ENCODE results near the gene OSBPL7.

Gene OSBPL7

DNA sequence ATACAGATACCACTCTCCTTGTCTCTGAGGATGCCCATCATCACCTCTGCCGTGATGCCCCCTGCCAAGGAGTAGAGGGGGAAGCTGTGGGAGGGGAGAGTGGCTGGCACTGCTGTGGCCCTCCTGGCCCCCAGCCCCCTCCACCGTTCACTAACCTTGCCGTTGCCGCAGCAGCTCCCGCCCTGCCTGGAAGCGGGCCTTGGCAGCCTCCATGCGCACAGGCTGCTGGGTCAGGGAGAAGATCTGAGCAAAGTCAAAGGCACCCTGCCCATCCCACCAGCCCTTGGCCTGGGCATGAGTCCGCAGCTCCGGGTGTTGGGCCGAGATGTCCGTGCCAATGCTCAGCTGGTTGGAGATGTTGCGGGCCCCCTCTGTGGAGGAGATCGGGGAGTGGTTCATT, 17.0 kb upstream of the OSBPL7 start:
- H3K9me3 ChIP-seq (ENCODE audit: insufficient read depth, low read depth, low read length), result no peaks in the 10 kb centered on the region
- H3K27ac ChIP-seq (ENCODE audit: low read depth, low read length), result no peak overlapping the region
- H3K18ac ChIP-seq (ENCODE audit: low read length), result no peak overlapping the region
- no peak overlapping the region for H2AK5ac ChIP-seq (ENCODE audit: low read length)
- no peak overlapping the region for H4K12ac ChIP-seq (ENCODE audit: low read depth, low read length)
- H3K4me1 ChIP-seq (ENCODE audit: control insufficient read depth in 1 of 2, insufficient read depth in 2 of 2, low read length in 2 of 2), result peaks cover 11 to 12% of the 10 kb centered on the region in 2 experiments
- H3K4me3 ChIP-seq (ENCODE audit: low read depth, low read length), result no peak overlapping the region
- H3K9ac ChIP-seq (ENCODE audit: low read length), result no peak overlapping the region
- no peak overlapping the region for H2BK12ac ChIP-seq (ENCODE audit: low read length)
- no peak overlapping the region for H4K91ac ChIP-seq (ENCODE audit: low read depth, low read length)
- no peak overlapping the region for H3K4ac ChIP-seq (ENCODE audit: low read depth, low read length)
- H3K4me2 ChIP-seq (ENCODE audit: low read length), result no peak overlapping the region
- no peak overlapping the region for H3K14ac ChIP-seq (ENCODE audit: low read length)
- H3K36me3 ChIP-seq (ENCODE audit: control insufficient read depth in 1 of 2, insufficient read depth in 2 of 2, low read length in 2 of 2), result peaks cover 31 to 35% of the 10 kb centered on the region in 2 experiments
- peaks cover 6% of the 10 kb centered on the region for H3K79me1 ChIP-seq (ENCODE audit: low read length)
- H2BK5ac ChIP-seq (ENCODE audit: low read depth, low read length, poor library complexity), result no peak overlapping the region
- no peaks in the 10 kb centered on the region for H3K27me3 ChIP-seq (ENCODE audit: insufficient read depth, low read length)
- H3K79me2 ChIP-seq (ENCODE audit: control insufficient read depth, insufficient read depth, low read length, poor library complexity), result peaks cover 7% of the 10 kb centered on the region
- WGBS (ENCODE audit: extremely low coverage, insufficient coverage, insufficient read length), result no CpG with 5 or more reads among the region's 13 CpGs
- no peak overlapping the region for H2AFZ ChIP-seq (ENCODE audit: insufficient read depth, low read length, poor library complexity)
- no peak overlapping the region for H2BK120ac ChIP-seq (ENCODE audit: insufficient read depth, low read length, poor library complexity)
- no peak for DNase-seq
- H4K8ac ChIP-seq (ENCODE audit: low read depth, low read length), result no peak overlapping the region
- H3K23ac ChIP-seq (ENCODE audit: low read length), result no peak overlapping the region

DNA sequence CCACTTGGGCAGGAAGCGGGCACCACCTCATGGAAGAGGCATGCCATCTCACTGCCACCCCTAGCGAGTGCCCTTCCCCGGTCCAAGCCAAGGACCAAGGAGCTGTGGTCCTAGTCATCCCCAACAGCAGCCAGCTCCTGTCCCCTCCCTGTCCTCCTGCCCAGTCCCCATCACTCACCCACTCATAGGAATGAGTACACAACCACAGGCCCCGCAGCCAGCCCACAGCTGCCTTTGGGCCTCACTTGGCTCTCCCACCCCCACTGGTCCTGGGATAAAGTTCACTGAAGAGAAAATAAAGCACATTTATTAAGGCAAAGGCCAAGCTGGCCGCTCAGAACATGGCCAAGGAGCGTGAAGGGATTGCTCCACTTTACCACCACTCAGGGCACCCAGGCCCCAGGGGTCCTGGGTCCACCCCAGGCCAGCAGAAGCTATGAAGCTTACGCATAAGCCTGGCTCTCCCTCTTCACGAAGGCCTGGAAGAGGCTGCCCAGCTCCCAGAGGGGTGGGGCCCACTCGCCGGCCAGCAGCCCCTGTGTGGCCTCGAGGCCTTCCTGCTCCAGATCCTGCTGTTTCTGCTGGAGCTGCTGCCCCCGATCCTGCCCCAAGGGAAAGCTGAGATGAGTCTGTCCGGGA, 15.9 kb upstream of the OSBPL7 start:
- Histone ChIP-seq H4K8ac (ENCODE audit: low read depth, low read length) (no peak overlapping the region), H3K18ac (ENCODE audit: low read length) (no peak overlapping the region), H2AFZ (ENCODE audit: insufficient read depth, low read length, poor library complexity) (no peak overlapping the region), H3K23ac (ENCODE audit: low read length) (no peak overlapping the region), H4K91ac (ENCODE audit: low read depth, low read length) (no peak overlapping the region), H4K12ac (ENCODE audit: low read depth, low read length) (no peak overlapping the region), H3K79me1 (ENCODE audit: low read length) (peaks cover 6% of the 10 kb centered on the region), H3K36me3 (ENCODE audit: control insufficient read depth in 1 of 2, insufficient read depth in 2 of 2, low read length in 2 of 2) (peaks cover 31 to 35% of the 10 kb centered on the region in 2 experiments), H2AK5ac (ENCODE audit: low read length) (no peak overlapping the region), H3K79me2 (ENCODE audit: control insufficient read depth, insufficient read depth, low read length, poor library complexity) (peaks cover 7% of the 10 kb centered on the region), H3K27ac (ENCODE audit: low read depth, low read length) (no peak overlapping the region), H3K4me1 (ENCODE audit: control insufficient read depth in 1 of 2, insufficient read depth in 2 of 2, low read length in 2 of 2) (peaks cover 7 to 8% of the 10 kb centered on the region in 2 experiments), H3K9ac (ENCODE audit: low read length) (no peak overlapping the region), H3K14ac (ENCODE audit: low read length) (no peak overlapping the region), H2BK5ac (ENCODE audit: low read depth, low read length, poor library complexity) (no peak overlapping the region), H3K27me3 (ENCODE audit: insufficient read depth, low read length) (no peaks in the 10 kb centered on the region), H2BK120ac (ENCODE audit: insufficient read depth, low read length, poor library complexity) (no peak overlapping the region), H3K4me2 (ENCODE audit: low read length) (no peak overlapping the region), H3K4me3 (ENCODE audit: low read depth, low read length) (no peak overlapping the region), H3K4ac (ENCODE audit: low read depth, low read length) (no peak overlapping the region), H3K9me3 (ENCODE audit: insufficient read depth, low read depth, low read length) (no peaks in the 10 kb centered on the region), H2BK12ac (ENCODE audit: low read length) (no peak overlapping the region)
- no peak for DNase-seq
- no CpG with 5 or more reads among the region's 13 CpGs for WGBS (ENCODE audit: extremely low coverage, insufficient coverage, insufficient read length)

DNA sequence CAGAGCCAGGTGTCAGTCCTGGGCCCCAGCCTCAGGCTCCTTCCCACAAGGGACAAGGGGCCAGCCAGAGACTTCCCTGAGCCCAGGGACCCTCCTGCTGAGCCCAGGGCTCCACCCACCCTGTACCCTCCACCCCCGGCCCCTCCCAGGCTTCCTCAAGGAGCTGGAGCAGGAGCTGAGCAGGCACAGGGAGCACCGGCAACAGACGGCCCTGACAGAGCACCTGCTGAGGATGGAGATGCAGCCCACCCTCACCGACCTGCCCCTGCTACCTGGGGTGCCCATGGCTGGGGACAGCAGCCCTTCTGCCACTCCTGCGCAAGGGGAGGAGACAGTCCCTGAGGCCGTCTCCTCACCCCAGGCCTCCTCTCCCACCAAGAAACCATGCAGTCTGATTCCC, 15.0 kb upstream of the OSBPL7 start:
- Histone ChIP-seq H4K8ac (ENCODE audit: low read depth, low read length) (no peak overlapping the region), H3K9me3 (ENCODE audit: insufficient read depth, low read depth, low read length) (no peaks in the 10 kb centered on the region), H2AK5ac (ENCODE audit: low read length) (no peak overlapping the region), H2AFZ (ENCODE audit: insufficient read depth, low read length, poor library complexity) (no peak overlapping the region), H3K18ac (ENCODE audit: low read length) (no peak overlapping the region), H4K12ac (ENCODE audit: low read depth, low read length) (no peak overlapping the region), H3K9ac (ENCODE audit: low read length) (no peak overlapping the region), H3K4me3 (ENCODE audit: low read depth, low read length) (no peak overlapping the region), H2BK12ac (ENCODE audit: low read length) (no peak overlapping the region), H3K79me1 (ENCODE audit: low read length) (peaks cover 6% of the 10 kb centered on the region), H2BK120ac (ENCODE audit: insufficient read depth, low read length, poor library complexity) (no peak overlapping the region), H3K4ac (ENCODE audit: low read depth, low read length) (no peak overlapping the region), H3K14ac (ENCODE audit: low read length) (no peak overlapping the region), H2BK5ac (ENCODE audit: low read depth, low read length, poor library complexity) (no peak overlapping the region), H3K4me1 (ENCODE audit: control insufficient read depth in 1 of 2, insufficient read depth in 2 of 2, low read length in 2 of 2) (peaks cover 10 to 12% of the 10 kb centered on the region in 2 experiments), H3K36me3 (ENCODE audit: control insufficient read depth in 1 of 2, insufficient read depth in 2 of 2, low read length in 2 of 2) (peaks cover 31 to 35% of the 10 kb centered on the region in 2 experiments), H3K4me2 (ENCODE audit: low read length) (no peak overlapping the region), H3K27me3 (ENCODE audit: insufficient read depth, low read length) (no peaks in the 10 kb centered on the region), H4K91ac (ENCODE audit: low read depth, low read length) (no peak overlapping the region), H3K79me2 (ENCODE audit: control insufficient read depth, insufficient read depth, low read length, poor library complexity) (peaks cover 7% of the 10 kb centered on the region), H3K23ac (ENCODE audit: low read length) (no peak overlapping the region), H3K27ac (ENCODE audit: low read depth, low read length) (no peak overlapping the region)
- no peak for DNase-seq
- WGBS (ENCODE audit: extremely low coverage, insufficient coverage, insufficient read length), result no CpG with 5 or more reads among the region's 6 CpGs

DNA sequence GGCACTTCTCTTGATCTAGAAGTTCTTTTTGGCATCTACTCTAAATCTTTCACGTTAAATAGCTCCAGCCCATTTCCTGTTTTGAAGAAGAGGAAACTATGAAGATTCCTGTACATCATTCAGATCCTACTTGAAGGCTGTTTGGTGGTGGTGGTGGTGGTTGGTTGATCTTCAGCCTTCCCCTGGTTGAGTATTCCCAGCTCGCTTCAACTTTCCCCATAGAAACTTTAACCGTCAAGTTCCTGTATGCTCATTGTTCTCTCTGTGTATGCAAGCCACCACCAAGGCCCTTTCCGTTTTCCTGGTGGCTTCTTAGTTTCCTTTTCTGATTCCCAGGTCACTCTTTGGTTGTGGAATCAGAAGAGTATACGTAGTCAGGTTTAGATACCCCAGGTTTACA, 13.2 kb upstream of the OSBPL7 start:
- Histone ChIP-seq H3K23ac (ENCODE audit: low read length) (no peak overlapping the region), H2AFZ (ENCODE audit: insufficient read depth, low read length, poor library complexity) (no peak overlapping the region), H3K27me3 (ENCODE audit: insufficient read depth, low read length) (no peaks in the 10 kb centered on the region)

More for the DNA sequence above, 13.2 kb upstream of the OSBPL7 start:
- Histone ChIP-seq H2BK12ac (ENCODE audit: low read length) (no peak overlapping the region), H3K79me2 (ENCODE audit: control insufficient read depth, insufficient read depth, low read length, poor library complexity) (no peaks in the 10 kb centered on the region), H3K9ac (ENCODE audit: low read length) (no peak overlapping the region), H3K36me3 (ENCODE audit: control insufficient read depth in 1 of 2, insufficient read depth in 2 of 2, low read length in 2 of 2) (peaks cover 31 to 35% of the 10 kb centered on the region in 2 experiments), H4K91ac (ENCODE audit: low read depth, low read length) (no peak overlapping the region), H4K12ac (ENCODE audit: low read depth, low read length) (no peak overlapping the region), H3K4me3 (ENCODE audit: low read depth, low read length) (no peak overlapping the region), H3K4me1 (ENCODE audit: control insufficient read depth in 1 of 2, insufficient read depth in 2 of 2, low read length in 2 of 2) (peaks cover 8% of the 10 kb centered on the region in 2 experiments), H3K18ac (ENCODE audit: low read length) (no peak overlapping the region), H2BK120ac (ENCODE audit: insufficient read depth, low read length, poor library complexity) (no peak overlapping the region), H3K9me3 (ENCODE audit: insufficient read depth, low read depth, low read length) (no peaks in the 10 kb centered on the region), H3K79me1 (ENCODE audit: low read length) (peaks cover 3% of the 10 kb centered on the region), H3K4ac (ENCODE audit: low read depth, low read length) (no peak overlapping the region), H3K14ac (ENCODE audit: low read length) (no peak overlapping the region), H2BK5ac (ENCODE audit: low read depth, low read length, poor library complexity) (no peak overlapping the region), H3K4me2 (ENCODE audit: low read length) (no peak overlapping the region), H4K8ac (ENCODE audit: low read depth, low read length) (no peak overlapping the region), H3K27ac (ENCODE audit: low read depth, low read length) (no peak overlapping the region), H2AK5ac (ENCODE audit: low read length) (no peak overlapping the region)
- no peak for DNase-seq
- WGBS (ENCODE audit: extremely low coverage, insufficient coverage, insufficient read length), result no CpG with 5 or more reads among the region's 5 CpGs
